Stimulated activated CD8-positive, alpha-beta memory T cell treated with anti-CD3 and anti-CD28 coated beads, Interleukin-7, amount 100 ng/mL, for 48 hours (primary cell): ENCODE measurements around the gene PPP1R12A.
"Not testable (repeated sequence)": the region's sequence is repeated elsewhere in the genome, so short reads cannot be mapped to it uniquely, and the experiment has no call there.

Source experiments
- DNase-seq, 2 donors: peaks; one replicate each; pipeline ENCODE4 v3.0.0-alpha.2; 2020; ENCODE audit warnings: low read depth in 1 of 2; ENCODE audit errors: extremely low read depth in 1 of 2

PPP1R12A gene

GRCh38 chr12:79895804-79896203 lies 39.1 kb downstream of the PPP1R12A start:
- DNase-seq = no peak

DNA sequence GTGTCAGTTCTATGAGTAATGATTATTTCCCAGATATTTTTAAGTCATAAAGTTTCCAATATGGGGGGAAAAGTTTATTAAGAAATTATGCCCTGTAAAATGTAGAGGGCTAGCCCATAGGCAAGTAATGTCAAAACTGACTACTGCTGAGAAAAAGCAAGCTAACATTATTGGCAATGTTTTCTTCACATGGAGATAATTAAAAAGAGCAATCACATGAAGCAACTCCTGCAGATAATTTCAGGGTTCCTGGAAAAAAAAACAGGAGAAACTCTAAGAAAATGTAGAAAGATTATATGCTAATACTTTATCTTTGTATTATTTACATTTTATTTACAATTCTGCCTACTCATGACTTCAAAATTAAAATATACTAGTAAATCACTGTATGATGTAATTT lies 39.8 kb downstream of the PPP1R12A start:
- DNase-seq = no peak

GRCh38 chr12:79891506-79892162 lies 43.3 kb downstream of the PPP1R12A start:
- no peak for DNase-seq

DNA sequence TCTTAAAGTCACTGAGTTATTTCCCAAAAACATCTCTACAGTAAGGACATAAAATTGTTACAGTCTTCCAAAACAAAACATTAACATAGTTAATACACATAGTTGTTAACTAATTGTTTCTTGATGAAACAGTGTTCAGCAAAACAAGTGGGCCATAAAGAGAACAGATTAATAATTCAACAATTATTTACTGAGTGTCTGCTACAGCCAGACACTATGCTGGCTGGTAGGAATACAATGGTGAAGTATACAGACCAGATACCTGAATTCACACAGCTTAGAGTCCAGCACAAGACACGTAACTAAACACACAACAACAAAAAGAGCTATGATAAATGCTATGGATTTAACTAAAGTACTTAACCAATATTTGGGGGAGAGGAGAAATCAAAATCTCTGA lies 47.0 kb downstream of the PPP1R12A start:
- DNase-seq = no peak

DNA sequence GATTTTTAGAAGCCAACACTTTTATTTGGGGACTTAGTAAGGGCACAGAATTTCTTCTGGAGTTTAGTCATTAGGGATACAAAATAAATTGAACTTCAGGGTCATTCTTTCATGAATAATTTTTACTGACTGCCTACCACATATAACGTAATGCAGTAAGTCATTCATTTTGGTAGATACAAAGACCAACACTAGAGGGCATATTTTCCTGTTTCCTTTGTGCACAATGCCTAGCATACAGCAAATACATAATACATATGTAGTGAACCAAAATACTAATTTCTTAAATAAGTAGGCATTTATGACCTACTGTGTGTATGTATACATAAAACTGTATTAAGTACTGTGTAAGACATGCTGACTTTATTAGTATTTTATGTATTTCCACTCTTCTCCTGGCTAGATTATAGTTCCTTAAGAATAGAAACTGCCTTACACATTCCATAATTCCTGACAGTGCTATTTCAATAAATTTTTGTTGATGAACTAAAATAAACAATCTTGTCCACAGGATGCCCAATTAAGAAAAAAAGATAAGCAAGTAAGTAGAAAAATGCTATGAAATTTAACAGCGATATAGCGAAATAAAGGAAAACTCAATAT lies 47.9 kb downstream of the PPP1R12A start:
- DNase-seq = no peak

DNA sequence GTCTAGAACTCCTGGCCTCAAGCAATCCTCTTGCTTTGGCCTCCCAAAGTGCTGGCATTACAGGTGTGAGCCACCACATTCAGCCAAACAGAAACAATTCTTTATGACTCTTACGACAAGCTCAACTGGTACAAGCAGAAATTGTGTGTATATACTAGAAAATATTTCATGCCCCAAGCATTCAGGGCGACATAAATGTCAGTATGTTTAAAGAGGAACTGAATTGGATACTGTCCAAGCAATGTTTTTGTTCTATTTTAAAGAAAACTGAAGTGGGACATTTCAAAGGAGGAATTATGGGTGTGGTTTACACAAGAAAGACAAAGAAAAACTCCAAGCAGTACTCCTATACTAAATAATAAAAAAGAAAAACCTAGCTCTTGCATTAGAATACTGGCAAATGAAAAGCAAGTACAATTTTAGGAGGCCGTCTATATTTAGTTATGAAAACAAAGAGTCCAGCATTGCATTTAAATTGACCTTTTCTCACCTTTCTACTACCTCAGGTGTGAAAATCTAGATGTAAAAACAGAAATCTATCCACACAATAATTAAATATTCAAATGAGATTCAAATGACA lies 48.9 kb downstream of the PPP1R12A start:
- DNase-seq = no peak

- no peak for DNase-seq
Observed at GRCh38 chr12:79884401-79885006, 50.4 kb downstream of the PPP1R12A start.

DNA sequence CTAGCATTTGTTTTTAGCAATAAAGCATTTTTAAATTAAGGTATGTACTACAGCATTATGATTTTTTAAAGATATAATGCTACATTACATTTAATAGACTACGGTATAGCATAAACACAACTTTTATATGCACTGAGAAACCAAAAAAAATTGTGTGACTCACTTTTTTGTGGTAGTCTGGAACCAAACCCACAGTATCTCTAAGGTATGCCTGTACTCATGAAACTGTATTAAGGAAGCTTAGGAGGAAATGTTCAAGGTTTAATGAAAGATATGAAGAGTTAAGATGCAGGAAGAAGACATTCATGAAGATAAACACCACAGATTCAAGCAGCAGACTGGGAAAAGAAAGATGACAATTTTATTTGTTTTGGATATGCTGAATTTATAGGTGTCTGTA lies 51.7 kb downstream of the PPP1R12A start:
- no peak for DNase-seq

DNA sequence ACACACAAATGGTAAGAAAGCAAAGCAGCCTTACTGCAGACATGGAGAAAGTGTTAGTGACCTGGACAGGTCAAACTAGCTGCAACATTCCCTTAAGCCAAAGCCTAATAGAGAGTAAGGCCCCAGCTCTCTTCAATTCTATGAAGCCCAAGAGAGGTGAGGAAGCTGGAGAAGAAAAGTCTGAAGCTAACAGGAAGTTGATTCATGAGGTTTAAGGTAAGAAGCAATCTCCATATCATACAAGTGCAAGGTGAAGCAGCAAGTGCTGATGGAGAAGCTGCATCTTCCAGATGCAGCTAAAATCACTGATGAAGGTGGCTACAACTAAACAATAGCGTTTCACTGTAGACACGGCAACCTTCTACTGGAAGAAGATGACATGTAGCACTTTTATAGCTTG lies 53.5 kb downstream of the PPP1R12A start:
- DNase-seq = no peak

DNA sequence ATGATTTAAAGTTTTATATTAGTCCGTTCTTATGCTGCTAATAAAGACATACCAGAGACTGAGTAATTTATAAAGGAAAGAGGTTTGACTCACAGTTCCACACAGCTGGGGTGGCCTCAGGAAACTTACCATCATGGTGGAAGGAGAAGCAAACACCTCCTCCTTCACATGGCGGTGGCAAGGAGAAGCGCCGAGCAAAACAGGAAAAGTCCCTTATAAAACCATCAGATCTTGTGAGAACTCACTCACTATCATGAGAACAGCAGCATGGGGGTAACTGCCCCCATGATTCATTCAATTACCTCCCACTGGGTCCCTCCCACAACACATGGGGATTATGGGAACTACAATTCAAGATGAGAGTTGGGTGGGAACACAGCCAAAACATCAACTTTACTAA lies 56.4 kb downstream of the PPP1R12A start:
- DNase-seq = not testable (repeated sequence)

DNA sequence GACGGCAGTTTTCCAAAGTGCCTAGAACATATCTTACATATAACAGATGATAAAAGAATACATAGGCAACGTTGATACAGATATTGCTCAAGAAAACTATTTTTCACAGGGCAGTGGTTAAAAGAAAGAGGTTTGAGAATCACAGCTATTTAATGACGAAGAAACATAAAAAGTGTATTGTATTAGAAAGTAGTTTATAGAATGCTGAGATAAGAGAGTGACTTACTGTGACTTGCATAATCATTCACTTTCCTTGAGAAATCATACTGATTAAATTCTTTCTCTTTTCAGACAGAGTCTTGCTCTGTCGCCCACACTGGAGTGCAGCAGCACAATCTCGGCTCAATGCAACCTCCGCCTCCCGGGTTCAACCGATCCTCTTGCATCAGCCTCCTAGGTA lies 57.7 kb downstream of the PPP1R12A start:
- DNase-seq = no peak

DNA sequence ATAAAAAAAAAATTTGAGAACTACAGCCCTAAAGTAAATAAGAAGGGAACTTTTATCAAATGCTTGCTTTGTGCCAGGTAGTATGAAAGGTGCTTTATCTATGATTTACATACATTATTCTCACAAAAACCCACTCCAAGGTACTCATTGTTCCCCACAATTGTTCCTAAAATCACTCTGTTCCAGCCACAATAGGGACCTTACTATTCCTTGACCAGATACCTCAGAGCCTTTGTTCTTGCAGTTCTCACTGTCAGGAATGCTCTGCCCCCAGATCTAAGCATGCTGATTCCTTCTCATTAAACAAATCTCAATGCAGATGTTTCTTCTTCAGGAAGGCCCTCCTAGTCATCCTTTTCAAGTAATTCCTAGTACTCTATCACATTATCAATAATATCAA lies 60.2 kb downstream of the PPP1R12A start:
- DNase-seq = no peak

DNA sequence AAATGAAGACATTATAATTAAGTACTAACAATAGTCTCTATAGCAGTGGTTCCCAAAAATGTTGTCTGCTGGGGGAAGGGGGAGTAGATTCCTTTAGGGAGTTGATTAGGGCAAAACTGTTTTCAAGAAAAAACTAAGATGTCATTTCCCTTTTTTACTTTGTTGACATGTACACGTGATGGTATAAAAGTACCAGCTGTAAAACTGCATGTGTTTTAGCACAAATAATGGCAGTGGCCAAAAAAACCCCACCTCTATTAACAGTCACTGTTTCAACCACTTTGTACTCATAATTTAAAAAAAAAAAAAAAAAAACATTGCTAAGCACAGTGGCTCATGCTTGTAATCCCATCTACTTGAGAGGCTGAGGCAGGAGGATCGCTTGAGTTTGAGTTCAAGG lies 61.7 kb downstream of the PPP1R12A start:
- no peak for DNase-seq

GRCh38 chr12:79871621-79872020 lies 63.3 kb downstream of the PPP1R12A start:
- DNase-seq = no peak

DNA sequence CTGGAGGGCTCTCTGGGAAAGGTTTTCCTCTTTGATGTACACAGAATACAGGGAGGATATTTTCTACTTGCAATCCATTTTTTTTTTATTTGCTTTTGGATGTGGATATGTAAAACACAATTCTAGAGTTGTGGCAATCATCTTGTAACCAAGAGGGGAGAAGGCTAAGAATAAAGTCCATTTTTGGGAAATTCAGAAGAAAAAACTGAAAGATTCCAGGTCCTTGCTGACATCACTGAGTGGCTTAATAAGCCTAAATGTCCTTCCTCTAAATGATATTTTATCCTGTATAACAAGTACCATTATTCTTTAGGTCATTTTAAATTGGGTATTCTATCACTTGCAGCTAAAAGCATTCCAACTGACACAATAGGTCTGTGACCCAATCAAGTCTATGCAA lies 64.0 kb downstream of the PPP1R12A start:
- no peak for DNase-seq

DNA sequence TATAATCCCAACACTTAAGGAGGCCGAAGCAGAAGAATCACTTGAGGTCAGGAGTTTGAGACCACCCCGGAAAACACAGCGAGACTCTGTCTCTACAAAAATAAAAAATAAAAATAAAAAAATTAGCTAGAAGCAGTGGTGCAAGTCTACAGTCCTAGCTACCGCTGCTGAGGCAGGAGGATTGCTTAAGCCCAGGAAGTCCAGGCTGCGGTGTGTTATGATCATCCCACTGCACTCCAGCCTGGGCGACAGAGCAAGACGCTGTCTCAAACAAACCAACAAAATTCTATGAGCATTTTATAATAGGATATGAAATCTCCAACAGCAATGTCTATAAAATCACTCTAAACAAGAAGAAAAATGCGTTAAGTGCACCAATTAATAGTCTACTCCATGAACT lies 75.3 kb downstream of the PPP1R12A start:
- no peak for DNase-seq

DNA sequence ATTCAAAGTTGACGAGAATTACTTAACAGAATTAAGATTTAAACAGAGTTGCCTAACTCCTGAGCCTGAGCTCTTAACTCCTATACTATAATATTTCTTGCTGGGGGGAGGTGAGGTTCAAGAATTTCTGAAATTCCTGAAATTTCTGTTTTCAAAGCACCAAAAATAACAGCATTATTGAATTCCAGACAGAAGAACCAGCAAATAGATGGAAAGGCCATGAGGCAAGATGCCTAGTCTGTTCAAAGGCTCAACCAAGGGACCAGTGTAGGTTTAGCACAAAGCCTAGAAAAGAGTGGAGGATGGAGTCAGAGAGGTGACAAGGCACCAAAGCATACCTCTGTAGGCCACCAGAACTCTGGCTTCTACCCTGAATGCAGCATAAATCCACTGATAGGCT lies 76.4 kb downstream of the PPP1R12A start:
- DNase-seq = no peak

GRCh38 chr12:79857675-79858074 lies 77.2 kb downstream of the PPP1R12A start:
- DNase-seq = no peak

GRCh38 chr12:79850610-79851299 lies 84.1 kb downstream of the PPP1R12A start:
- DNase-seq = no peak

- no peak for DNase-seq
Observed at GRCh38 chr12:79848339-79848738, 86.6 kb downstream of the PPP1R12A start.

GRCh38 chr12:79847417-79847816 lies 87.5 kb downstream of the PPP1R12A start:
- no peak for DNase-seq

GRCh38 chr12:79844693-79845092 lies 90.2 kb downstream of the PPP1R12A start:
- no peak for DNase-seq
